H1 (cell line): ENCODE measurements around the gene TRAIP. TPM values are rescaled to one million over a fixed set of nuclear protein-coding genes. Genes with fewer than 3 reads are reported as not detected.

Experiments used
- CTCF ChIA-PET: fragments of 300-600 bp; sonication (Branson Sonifier 250); formaldehyde crosslinking; loops from one replicate; lab custom pipeline; 2021; ENCODE audit not compliant: partially characterized antibody; lab: Charles Lee
- POLR2A ChIA-PET: fragments of 300-600 bp; sonication (Branson Sonifier 250); formaldehyde crosslinking; loops from one replicate; lab custom pipeline; 2021; ENCODE audit warnings: inconsistent platforms; ENCODE audit not compliant: partially characterized antibody; lab: Charles Lee
- DNase-seq, 2 experiments: peaks; one replicate each; pipeline versions ENCODE4 v3.0.0 to v3.0.0-alpha.2; 2010 to 2022; ENCODE audit warnings: low spot score in 2 of 2, low read depth in 1 of 2, mixed read lengths in 1 of 2
- FAIRE-seq: peaks from 2 replicates; lab custom pipeline; 2011; peaks lifted over from hg19 to GRCh38; lab: Jason Lieb, UNC
- H2AFZ ChIP-seq: 2 replicates; pipeline ENCODE4 v1.8.1; 2012; ENCODE audit warnings: low read length, inconsistent platforms
- H2AK5ac ChIP-seq: 2 replicates; pipeline ENCODE4 v1.6.1; 2013; ENCODE audit warnings: low read depth, low read length
- H2BK120ac ChIP-seq: replicated peaks from 2 replicates; pipeline ENCODE3; 2013; ENCODE audit warnings: low read depth, low read length, inconsistent platforms
- H2BK12ac ChIP-seq: 2 replicates; pipeline ENCODE4 v1.6.1; 2013; ENCODE audit warnings: low read depth, low read length
- H2BK15ac ChIP-seq: 2 replicates; pipeline ENCODE4 v1.6.1; 2013; ENCODE audit warnings: low read length
- H2BK20ac ChIP-seq: 2 replicates; pipeline ENCODE4 v1.6.1; 2013; ENCODE audit warnings: low read length
- H2BK5ac ChIP-seq: 2 replicates; pipeline ENCODE4 v1.6.1; 2013; ENCODE audit warnings: low read depth, low read length
- H3K14ac ChIP-seq: 2 replicates; pipeline ENCODE4 v1.6.1; 2013; ENCODE audit warnings: inconsistent platforms; ENCODE audit not compliant: insufficient read length
- H3K18ac ChIP-seq: 2 replicates; pipeline ENCODE4 v1.6.1; 2013; ENCODE audit warnings: low read length; ENCODE audit errors: extremely low read depth
- H3K23ac ChIP-seq: 2 replicates; pipeline ENCODE4 v1.6.1; 2013; ENCODE audit warnings: inconsistent platforms; ENCODE audit not compliant: insufficient read length
- H3K23me2 ChIP-seq: 2 replicates; pipeline ENCODE4 v1.6.1; 2013; ENCODE audit warnings: low read depth, low read length
- H3K27ac ChIP-seq: 2 replicates; pipeline ENCODE4 v1.6.1; 2011; ENCODE audit warnings: low read depth, low read length, inconsistent platforms
- H3K27me3 ChIP-seq, 4 experiments: replicated peaks in 1 of 4; 1 replicate in 1 of 4; 2 replicates in 3 of 4; pipeline versions ENCODE4 v1.6.1 to v1.8.1; 2011 to 2013; ENCODE audit warnings: low read length in 3 of 4, mild to moderate bottlenecking in 3 of 4, inconsistent platforms in 2 of 4, mixed read lengths in 2 of 4, moderate library complexity in 1 of 4; ENCODE audit not compliant: control insufficient read depth in 3 of 4, insufficient read depth in 3 of 4; ENCODE audit errors: extremely low read depth in 1 of 4
- H3K36me3 ChIP-seq, 4 experiments: 2 replicates each; pipeline versions ENCODE4 v1.6.1 to v1.8.1; 2011 to 2013; ENCODE audit warnings: mild to moderate bottlenecking in 4 of 4, low read length in 3 of 4, moderate library complexity in 2 of 4, control low read depth in 1 of 4, inconsistent platforms in 1 of 4; ENCODE audit not compliant: insufficient read depth in 4 of 4, control insufficient read depth in 2 of 4
- H3K4ac ChIP-seq: replicated peaks from 2 replicates; pipeline ENCODE3; 2013; ENCODE audit warnings: low read length, low read depth, mixed read lengths, inconsistent platforms; ENCODE audit not compliant: insufficient read length
- H3K4me1 ChIP-seq, 4 experiments: replicated peaks in 1 of 4; 1 replicate in 1 of 4; 2 replicates in 3 of 4; pipeline versions ENCODE4 v1.6.1 to v1.8.1; 2011 to 2013; ENCODE audit warnings: low read length in 3 of 4, inconsistent platforms in 2 of 4, mixed read lengths in 1 of 4; ENCODE audit not compliant: insufficient read depth in 4 of 4, control insufficient read depth in 3 of 4
- H3K4me2 ChIP-seq, 2 experiments: 2 replicates each; pipeline versions ENCODE4 v1.6.1 to v1.8.1; 2011 to 2013; ENCODE audit warnings: low read depth in 2 of 2, low read length in 2 of 2, control low read depth in 1 of 2, inconsistent platforms in 1 of 2, mild to moderate bottlenecking in 1 of 2; ENCODE audit not compliant: insufficient read depth in 1 of 2
- H3K4me3 ChIP-seq, 4 experiments: fragments of 200-600, 300-600 bp in 1 of 4; sonication (generic), shearing (Covaris generic), sonication (Bioruptor Twin) in 1 of 4; 2 replicates each; pipeline versions ENCODE4 v1.5.1 to v1.8.1; 2011 to 2016; ENCODE audit warnings: low read length in 4 of 4, low read depth in 3 of 4, control low read depth in 2 of 4, inconsistent platforms in 2 of 4, mild to moderate bottlenecking in 2 of 4, mixed read lengths in 1 of 4, moderate library complexity in 1 of 4; ENCODE audit not compliant: insufficient read depth in 2 of 4; ENCODE audit errors: extremely low read depth in 1 of 4
- H3K56ac ChIP-seq: replicated peaks from 2 replicates; pipeline ENCODE3; 2013; ENCODE audit warnings: low read depth, mild to moderate bottlenecking, mixed read lengths, low read length, inconsistent platforms; ENCODE audit not compliant: insufficient read length
- H3K79me1 ChIP-seq: 2 replicates; pipeline ENCODE4 v1.6.1; 2013; ENCODE audit warnings: low read depth, low read length, control low read depth
- H3K79me2 ChIP-seq, 2 experiments: 2 replicates each; pipeline versions ENCODE4 v1.6.1 to v1.8.1; 2012 to 2013; ENCODE audit warnings: low read length in 2 of 2, mild to moderate bottlenecking in 2 of 2, inconsistent platforms in 1 of 2; ENCODE audit not compliant: insufficient read depth in 2 of 2, control insufficient read depth in 1 of 2
- H3K9ac ChIP-seq, 4 experiments: replicated peaks in 1 of 4; 1 replicate in 1 of 4; 2 replicates in 3 of 4; pipeline versions ENCODE4 v1.6.1 to v1.8.1; 2011 to 2013; ENCODE audit warnings: low read depth in 3 of 4, low read length in 3 of 4, control low read depth in 2 of 4, mild to moderate bottlenecking in 2 of 4, moderate library complexity in 2 of 4, inconsistent platforms in 1 of 4; ENCODE audit errors: extremely low read depth in 1 of 4
- H3K9me3 ChIP-seq, 2 experiments: 2 replicates each; pipeline versions ENCODE4 v1.6.1 to v1.8.1; 2012 to 2013; ENCODE audit warnings: mild to moderate bottlenecking in 2 of 2, moderate library complexity in 2 of 2, control low read depth in 1 of 2, inconsistent platforms in 1 of 2, low read depth in 1 of 2, low read length in 1 of 2, mixed read lengths in 1 of 2; ENCODE audit not compliant: insufficient read depth in 2 of 2
- H4K20me1 ChIP-seq, 2 experiments: replicated peaks in 1 of 2; 2 replicates each; pipeline versions ENCODE3 to v1.8.1; 2011 to 2013; ENCODE audit warnings: inconsistent platforms in 2 of 2, low read length in 2 of 2, mild to moderate bottlenecking in 1 of 2; ENCODE audit not compliant: insufficient read depth in 2 of 2, control insufficient read depth in 1 of 2
- H4K5ac ChIP-seq: 2 replicates; pipeline ENCODE4 v1.6.1; 2013; ENCODE audit warnings: low read length, low read depth, mixed read lengths, inconsistent platforms; ENCODE audit not compliant: insufficient read length
- H4K8ac ChIP-seq: 2 replicates; pipeline ENCODE4 v1.8.0; 2013; ENCODE audit warnings: mild to moderate bottlenecking, moderate library complexity, low read length, inconsistent platforms; ENCODE audit not compliant: insufficient read depth; ENCODE audit errors: extremely low read depth
- H4K91ac ChIP-seq: replicated peaks from 2 replicates; pipeline ENCODE3; 2013; ENCODE audit warnings: low read length, mixed read lengths, inconsistent platforms; ENCODE audit not compliant: insufficient read length
- ASH2L ChIP-seq: fragments of 200-600, 300-600 bp; sonication (generic); IDR thresholded peaks from one replicate; pipeline ENCODE4 v1.7.1; 2017; ENCODE audit warnings: low read length
- CTBP2 ChIP-seq: IDR thresholded peaks from 2 replicates; pipeline ENCODE4 v1.7.0; 2011; ENCODE audit warnings: borderline replicate concordance, mild to moderate bottlenecking, moderate library complexity, mixed read lengths, low read length; ENCODE audit not compliant: insufficient read depth, insufficient read length
- CTCF ChIP-seq, 3 experiments: IDR thresholded peaks; 1 replicate in 2 of 3; 2 replicates in 1 of 3; pipeline versions ENCODE4 v1.5.1 to v1.6.1; 2011; ENCODE audit warnings: low read length in 3 of 3, mild to moderate bottlenecking in 3 of 3, inconsistent platforms in 2 of 3, low read depth in 1 of 3, moderate library complexity in 1 of 3; ENCODE audit not compliant: insufficient read depth in 1 of 3; ENCODE audit errors: control extremely low read depth in 1 of 3
- FOSL1 ChIP-seq: IDR thresholded peaks from 2 replicates; pipeline ENCODE4 v1.6.1; 2011; ENCODE audit warnings: mild to moderate bottlenecking, low read depth, low read length, moderate library complexity; ENCODE audit not compliant: insufficient read depth
- POLR2A ChIP-seq, 2 experiments: IDR thresholded peaks; 1 replicate in 1 of 2; 2 replicates in 1 of 2; pipeline ENCODE4 v1.6.1; 2011; ENCODE audit warnings: low read depth in 2 of 2, low read length in 2 of 2, mild to moderate bottlenecking in 2 of 2; ENCODE audit errors: control extremely low read depth in 1 of 2
- POLR2AphosphoS5 ChIP-seq: IDR thresholded peaks from 2 replicates; pipeline ENCODE4 v1.6.1; 2011; ENCODE audit warnings: low read depth, low read length
- RBBP5 ChIP-seq: IDR thresholded peaks from 2 replicates; pipeline ENCODE4 v1.7.1; 2012; ENCODE audit warnings: low read depth, mild to moderate bottlenecking, inconsistent platforms, low read length, moderate library complexity, borderline replicate concordance
- SP4 ChIP-seq: IDR thresholded peaks from 2 replicates; pipeline ENCODE4 v1.6.1; 2012; ENCODE audit warnings: low read length, inconsistent platforms
- TAF1 ChIP-seq: IDR thresholded peaks from 2 replicates; pipeline ENCODE4 v1.6.1; 2011; ENCODE audit warnings: mild to moderate bottlenecking, low read depth, low read length
- TBP ChIP-seq: IDR thresholded peaks from 2 replicates; pipeline ENCODE4 v1.6.1; 2011; ENCODE audit warnings: low read depth, low read length, improper control_type of control experiment
- WGBS, 2 experiments: shearing (Covaris generic) in 1 of 2; methylation state at CpG; one replicate each; pipeline versions ENCODE4 v1.1.6 to v1.1.7; 2013 to 2015; ENCODE audit warnings: low lambda C conversion rate in 2 of 2, mixed read lengths in 2 of 2, inconsistent platforms in 1 of 2, low coverage in 1 of 2, missing lambda C conversion rate in 1 of 2; ENCODE audit not compliant: insufficient replicate concordance in 2 of 2, insufficient coverage in 1 of 2, insufficient read length in 1 of 2; ENCODE audit errors: extremely low coverage in 1 of 2, missing lambda C conversion rate in 1 of 2; 5-methylcytosine and 5-hydroxymethylcytosine counted together
- polyA plus RNA-seq, 7 experiments: library from polyadenylated mRNA; depleted of rRNA in 3 of 7; stranded (reverse) in 5 of 7; unstranded in 2 of 7; fragments of >200 nt in 5 of 7; fragments of 200-250 nt in 2 of 7; gene quantifications; 1 replicate in 5 of 7; 2 replicates in 1 of 7; 4 replicates in 1 of 7; pipeline versions ENCODE4 v1.2.1 to v1.2.3, GENCODE V29; 2011 to 2013; ENCODE audit warnings: missing spikeins in 2 of 7, mixed read lengths in 2 of 7
- total RNA-seq: library from RNA; stranded (reverse); fragmentation: NEBNext Ultra II Directional; extraction: Animal tissue kit (Norgen Biotek cat#: 25700); gene quantifications from 2 replicates; pipeline ENCODE4 v1.2.1, GENCODE V29; 2021

Gene TRAIP
- total and polyA plus RNA-seq, 2 of the 8 experiments (the other 6 are each of a cell fraction or from before 2014, with no cell fraction given): 27.7 to 28.1 TPM

- CTCF ChIA-PET: interaction anchor here (1.3 kb wide), 1 partner anchor 139 kb away, joined by 4 read pairs; the partner anchor contains the start of gene MON1A
- H2BK20ac ChIP-seq: no peak overlapping the region
- POLR2A ChIA-PET: interaction anchor here (0.6 to 1.0 kb wide), 3 partner anchors 9 to 14 kb away, joined by 3 read pairs; no protein-coding TSS in a partner anchor
- no peak overlapping the region for H3K18ac ChIP-seq
- no peak overlapping the region for H4K91ac ChIP-seq
- H3K56ac ChIP-seq: no peak overlapping the region
- H2BK5ac ChIP-seq: no peak overlapping the region
- H3K9me3 ChIP-seq: no peaks in the 10 kb centered on the region
- no peak overlapping the region for H3K27ac ChIP-seq
- peaks cover 0 to 2% of the 10 kb centered on the region in 2 experiments for H4K20me1 ChIP-seq
- WGBS, 2 experiments: 84% methylated on average over 9 of the region's 9 CpGs; no CpG with 5 or more reads in 1 of the 2 experiments
- DNase-seq (no peak), FAIRE-seq (no peak)
- H3K9ac ChIP-seq: no peak overlapping the region
- 0 out of 2 replicates have a peak, but pooled peaks cover 1% of the 10 kb centered on the region for H3K79me1 ChIP-seq
- no peak overlapping the region for H2BK12ac ChIP-seq
- H2BK120ac ChIP-seq: no peak overlapping the region
- no peak overlapping the region for H3K14ac ChIP-seq
- H3K79me2 ChIP-seq: peaks cover 0 to 1% of the 10 kb centered on the region in 2 experiments; a peak in 2 of 4 replicates
- H3K4ac ChIP-seq: no peak overlapping the region
- peak overlapping the region in 1 of 2 experiments; percentile 27; a peak in 1 of 4 replicates for H3K4me2 ChIP-seq
- no peak overlapping the region for H3K23ac ChIP-seq
- peaks cover 0 to 5% (median 2%) of the 10 kb centered on the region in 4 experiments; a peak in 2 of 7 replicates for H3K4me1 ChIP-seq
- H3K4me3 ChIP-seq: no peak overlapping the region
- H4K5ac ChIP-seq: no peak overlapping the region
- no peak overlapping the region for H2BK15ac ChIP-seq
- H3K36me3 ChIP-seq: no peaks in the 10 kb centered on the region
- peaks cover 0 to 2% (median 0%) of the 10 kb centered on the region in 4 experiments; a peak in 2 of 7 replicates for H3K27me3 ChIP-seq
- no peak overlapping the region for H2AFZ ChIP-seq
- H4K8ac ChIP-seq: no peak overlapping the region
- 0 out of 2 replicates have a peak, but pooled peaks cover 5% of the 10 kb centered on the region for H3K23me2 ChIP-seq
- no peak overlapping the region for H2AK5ac ChIP-seq
- TF ChIP-seq FOSL1: no peak
- no peak for TF ChIP-seq POLR2A (IDR thresholded peaks at IDR 0.05; ENCODE audit: control extremely low read depth in 1 of 2, low read depth in 2 of 2, low read length in 2 of 2)
- TF ChIP-seq POLR2AphosphoS5: no peak
- no peak for TF ChIP-seq SP4
- TF ChIP-seq RBBP5: no peak
- no peak for TF ChIP-seq ASH2L
- no peak for TF ChIP-seq CTBP2
- TF ChIP-seq TBP: no peak
- no peak for TF ChIP-seq CTCF (IDR thresholded peaks at IDR 0.05; ENCODE audit: control extremely low read depth in 1 of 3, insufficient read depth in 1 of 3, low read depth in 1 of 3, low read length in 3 of 3)
- TF ChIP-seq TAF1: no peak
Measured at GRCh38 chr3:49790626-49791411, 65.5 kb downstream of the TRAIP start.
